HG03521 (cell line): ENCODE results near the gene WFDC13.
"Not testable (repeated sequence)": the region's sequence is repeated elsewhere in the genome, so short reads cannot be mapped to it uniquely, and the experiment has no call there.

ENCODE experiments used
- ATAC-seq: cut with Tn5 transposase; IDR thresholded peaks from one replicate; pipeline ENCODE4 v1.9.1; 2021; ENCODE audit warnings: mild to moderate bottlenecking, moderate library complexity; ENCODE audit not compliant: unreplicated experiment

WFDC13 gene

DNA sequence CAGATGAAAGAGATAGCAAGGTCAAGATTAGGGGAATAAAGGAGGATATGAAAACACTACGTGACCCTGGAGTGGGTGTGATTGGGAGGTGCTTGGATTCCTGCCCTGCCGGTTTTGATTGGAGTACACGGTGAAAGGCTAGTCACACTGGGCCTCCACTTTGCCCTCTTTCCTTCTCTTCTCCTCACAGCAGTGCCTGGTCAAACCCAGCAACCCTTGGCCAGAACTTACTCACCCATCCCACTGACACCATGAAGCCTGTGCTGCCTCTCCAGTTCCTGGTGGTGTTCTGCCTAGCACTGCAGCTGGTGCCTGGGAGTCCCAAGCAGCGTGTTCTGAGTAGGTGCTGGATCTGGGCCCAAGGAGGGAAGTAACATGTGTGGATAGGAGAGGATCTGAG lies at the start of gene WFDC13:
Gene WFDC13 (plus strand): TSS at position 166 of the 400 bp plus-strand sequence. CDS start 86 bp downstream, at position 252.
- ATAC-seq = no peak

DNA sequence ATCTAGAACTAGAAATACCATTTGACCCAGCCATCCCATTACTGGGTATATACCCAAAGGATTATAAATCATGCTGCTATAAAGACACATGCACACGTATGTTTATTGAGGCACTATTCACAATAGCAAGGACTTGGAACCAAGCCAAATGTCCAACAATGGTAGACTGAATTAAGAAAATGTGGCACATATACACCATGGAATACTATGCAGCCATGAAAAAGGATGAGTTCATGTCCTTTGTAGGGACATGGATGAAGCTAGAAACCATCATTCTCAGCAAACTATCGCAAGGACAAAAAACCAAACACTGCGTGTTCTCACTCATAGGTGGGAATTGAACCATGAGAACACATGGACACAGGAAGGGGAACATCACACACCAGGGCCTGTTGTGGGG lies 44.8 kb upstream of the WFDC13 start:
- not testable (repeated sequence) for ATAC-seq

GRCh38 chr20:45670139-45670538 lies 31.7 kb upstream of the WFDC13 start, which contains the start of gene WFDC11:
Gene WFDC11, minus strand, starts transcription at chr20:45670239. Its CDS starts 19,639 bp downstream, at chr20:45650600.
- ATAC-seq = no peak

GRCh38 chr20:45672765-45673164 lies 29.1 kb upstream of the WFDC13 start:
- no peak for ATAC-seq

DNA sequence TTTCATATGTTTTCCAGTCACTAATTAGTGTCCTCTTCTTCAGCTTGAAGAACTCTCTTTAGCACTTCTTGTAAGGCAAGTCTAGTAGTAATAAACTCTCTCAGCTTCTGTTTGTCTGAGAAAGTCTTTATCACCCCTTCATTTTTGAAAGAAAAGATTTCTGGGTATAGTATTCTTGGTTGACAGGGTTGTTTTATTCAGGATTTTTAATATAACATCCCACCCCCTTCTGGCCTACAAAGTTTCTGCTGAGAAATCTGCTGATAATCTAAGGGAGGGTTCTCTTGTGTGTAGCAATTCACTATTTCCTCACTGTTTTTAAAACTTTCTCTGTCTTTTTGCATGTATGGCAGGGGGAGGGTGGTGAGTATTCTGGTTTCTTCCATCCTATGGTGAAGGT lies 22.2 kb upstream of the WFDC13 start:
- no peak for ATAC-seq

GRCh38 chr20:45685896-45686295 lies 15.9 kb upstream of the WFDC13 start:
- ATAC-seq = no peak

- not testable (repeated sequence) for ATAC-seq
Observed at GRCh38 chr20:45693346-45693745, 8.5 kb upstream of the WFDC13 start.

DNA sequence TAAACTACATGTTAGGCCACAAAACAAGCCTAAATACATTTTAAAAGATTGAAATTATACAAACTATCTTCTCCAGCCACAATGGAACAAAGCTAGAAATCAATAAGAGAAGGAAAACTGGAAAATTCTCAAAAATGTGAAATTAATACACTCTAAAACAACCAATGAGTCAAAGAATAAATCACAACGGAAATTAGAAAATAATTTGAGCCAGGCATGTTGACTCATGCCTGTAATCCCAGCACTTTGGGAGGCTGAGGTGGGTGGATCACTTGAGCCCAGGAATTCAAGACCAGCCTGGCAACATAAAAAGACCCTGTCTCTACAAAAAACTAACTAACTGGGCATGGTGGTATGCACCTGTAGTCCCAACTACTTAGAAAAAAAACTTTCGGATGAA lies 6.3 kb upstream of the WFDC13 start:
- ATAC-seq = no peak

GRCh38 chr20:45701104-45701503 lies 734 bp upstream of the WFDC13 start:
- no peak for ATAC-seq

DNA sequence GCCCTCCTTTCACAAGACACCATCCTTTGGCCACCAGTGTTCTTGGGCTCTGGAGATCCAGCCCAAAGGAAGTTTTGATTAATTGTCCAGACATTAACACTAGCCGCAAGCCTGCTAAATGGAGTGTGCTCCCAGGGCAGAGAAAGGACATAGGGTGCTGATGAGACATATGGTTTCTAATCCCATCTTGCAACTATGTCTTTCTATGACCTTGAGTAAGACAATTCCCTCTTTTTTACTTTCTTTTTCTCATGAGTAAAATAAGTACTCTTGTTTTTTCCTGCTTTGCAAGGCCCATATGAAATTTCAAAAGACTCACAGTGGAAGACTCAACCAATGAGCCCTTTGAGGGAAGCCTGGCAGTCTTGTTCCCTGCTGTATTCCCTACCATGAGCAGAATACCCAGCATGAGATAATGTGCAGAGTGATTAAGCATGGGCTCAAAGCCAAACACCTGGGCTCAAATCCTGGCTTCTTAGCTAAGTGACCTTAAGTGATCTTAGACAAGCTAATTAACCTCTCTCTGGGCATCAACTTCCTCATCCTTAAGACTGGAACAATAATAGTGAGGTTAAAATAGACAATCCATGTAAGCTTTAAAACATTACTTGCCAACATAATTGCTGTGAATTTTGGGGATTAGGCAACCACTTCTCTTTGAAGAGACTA lies 3.3 kb downstream of the WFDC13 start, which contains the start of gene WFDC10B:
Gene WFDC10B (minus strand): TSS at position 51 of the 669 bp plus-strand sequence. CDS start 19,027 bp downstream, outside the sequence.
- no peak for ATAC-seq

DNA sequence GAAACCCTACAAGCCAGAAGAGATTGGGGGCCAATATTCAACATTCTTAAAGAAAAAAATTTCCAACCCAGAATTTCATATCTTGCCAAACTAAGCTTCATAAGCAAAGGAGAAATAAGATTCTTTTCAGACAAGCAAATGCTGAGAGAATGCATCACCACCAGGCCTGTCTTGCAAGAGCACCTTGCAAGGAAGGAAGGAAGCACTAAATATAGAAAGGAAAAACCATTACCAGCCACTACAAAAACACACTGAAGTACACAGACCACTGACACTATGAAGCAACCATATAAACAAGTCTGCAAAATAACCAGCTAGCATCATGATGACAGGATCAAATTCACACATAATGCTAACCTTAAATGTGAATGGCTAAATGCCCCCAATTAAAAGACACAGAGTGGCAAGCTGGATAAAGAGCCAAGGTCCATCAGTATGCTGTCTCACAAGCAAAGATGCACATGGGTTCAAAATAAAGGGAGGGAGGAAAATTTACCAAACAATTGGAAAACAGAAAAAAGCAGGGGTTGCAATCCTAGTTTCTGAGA lies 14.4 kb downstream of the WFDC13 start:
- not testable (repeated sequence) for ATAC-seq

- ATAC-seq = no peak
Observed at GRCh38 chr20:45722047-45722446, 20.2 kb downstream of the WFDC13 start, which contains the start of gene SPINT4. Gene SPINT4, plus strand, starts transcription at chr20:45722347. Its CDS starts 21 bp downstream, at chr20:45722368.

- ATAC-seq = no peak
Observed at GRCh38 chr20:45725134-45725533, 23.3 kb downstream of the WFDC13 start.

- ATAC-seq = no peak
Observed at GRCh38 chr20:45727044-45727443, 25.2 kb downstream of the WFDC13 start.

GRCh38 chr20:45732199-45732598 lies 30.4 kb downstream of the WFDC13 start:
- ATAC-seq = no peak

- no peak for ATAC-seq
Observed at GRCh38 chr20:45735552-45735951, 33.7 kb downstream of the WFDC13 start.

- no peak for ATAC-seq
Observed at GRCh38 chr20:45735988-45736387, 34.1 kb downstream of the WFDC13 start.

GRCh38 chr20:45742596-45742995 lies 40.8 kb downstream of the WFDC13 start:
- no peak for ATAC-seq

DNA sequence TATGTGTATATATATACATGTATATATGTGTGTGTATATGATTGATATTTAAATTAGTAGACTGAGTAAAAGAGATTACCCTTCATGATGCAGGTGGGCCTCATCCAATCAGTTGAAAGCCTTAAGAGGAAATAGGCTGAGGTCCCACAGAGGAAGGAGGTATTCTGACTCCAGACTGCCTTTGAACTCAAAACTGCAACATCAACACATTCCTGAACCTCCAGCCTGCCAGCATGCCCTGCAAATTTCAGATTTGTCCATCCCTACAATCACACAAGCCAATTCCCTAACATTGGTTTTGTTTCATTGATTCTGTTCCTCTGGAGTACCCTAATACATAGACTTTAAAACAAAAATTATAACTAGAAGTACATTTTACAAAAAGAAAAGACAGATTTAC lies 43.2 kb downstream of the WFDC13 start:
- ATAC-seq = no peak

- no peak for ATAC-seq
Observed at GRCh38 chr20:45751721-45752120, 49.9 kb downstream of the WFDC13 start.

DNA sequence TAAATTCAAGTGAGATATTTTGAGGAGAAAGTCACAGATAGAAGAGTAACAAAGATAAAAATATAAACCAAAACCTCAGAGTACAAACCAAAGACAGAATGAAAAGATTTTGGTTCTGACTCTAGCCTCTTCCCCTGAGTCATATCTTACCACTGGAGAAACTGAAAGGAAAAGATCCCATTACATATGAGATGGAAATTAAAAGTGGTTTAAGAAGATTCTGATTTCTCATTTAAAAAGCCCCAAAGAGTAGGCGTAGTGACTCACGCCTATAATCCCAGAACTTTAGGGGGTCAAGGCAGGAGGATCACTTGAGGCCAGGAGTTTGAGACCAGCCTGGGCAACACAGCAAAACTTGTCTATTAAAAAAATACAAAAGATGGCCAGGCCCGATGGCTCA lies 50.9 kb downstream of the WFDC13 start:
- no peak for ATAC-seq

DNA sequence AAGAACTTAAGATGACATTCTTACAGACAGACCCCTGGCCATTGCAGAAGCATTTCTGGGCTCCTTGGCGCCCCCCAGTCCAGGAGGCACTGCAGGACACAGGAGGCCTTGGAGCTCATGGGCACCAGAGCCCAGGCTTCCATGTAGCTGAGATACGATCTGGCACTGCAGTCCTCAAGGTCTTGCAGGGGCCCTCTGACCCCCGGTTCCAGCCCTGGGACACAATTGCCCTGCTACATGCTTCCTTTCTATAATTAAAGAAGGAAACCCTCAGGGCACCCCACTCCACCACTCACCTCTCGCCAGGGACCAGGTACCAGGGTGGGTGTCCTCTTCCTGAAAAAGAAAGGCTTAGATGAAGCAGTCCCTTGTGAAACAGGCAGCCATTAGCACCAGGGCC lies 56.3 kb downstream of the WFDC13 start:
- no peak for ATAC-seq
